GM18520 (cell line): ENCODE measurements around the gene SPPL3.
"Not testable (repeated sequence)": the region's sequence is repeated elsewhere in the genome, so short reads cannot be mapped to it uniquely, and the experiment has no call there.

Experiments
- ATAC-seq: cut with Tn5 transposase; IDR thresholded peaks from one replicate; pipeline ENCODE4 v1.9.1; 2021; ENCODE audit not compliant: unreplicated experiment

SPPL3 gene

GRCh38 chr12:120845696-120846095, 58.5 kb downstream of the SPPL3 start:
- no peak for ATAC-seq

- ATAC-seq, result no peak
Measured at GRCh38 chr12:120844768-120845449, 59.2 kb downstream of the SPPL3 start.

- no peak for ATAC-seq
Measured at GRCh38 chr12:120844297-120844696, 59.9 kb downstream of the SPPL3 start.

GRCh38 chr12:120843472-120843871, 60.7 kb downstream of the SPPL3 start:
- no peak for ATAC-seq

- no peak for ATAC-seq
Measured at GRCh38 chr12:120842595-120842994, 61.6 kb downstream of the SPPL3 start.

GRCh38 chr12:120841525-120841924, 62.6 kb downstream of the SPPL3 start:
- ATAC-seq, result no peak

GRCh38 chr12:120839503-120839902, 64.7 kb downstream of the SPPL3 start:
- no peak for ATAC-seq

- ATAC-seq, result not testable (repeated sequence)
Measured at GRCh38 chr12:120838629-120839383, 65.4 kb downstream of the SPPL3 start.

- ATAC-seq, result no peak
Measured at GRCh38 chr12:120836114-120836684, 68.0 kb downstream of the SPPL3 start.

- ATAC-seq, result no peak
Measured at GRCh38 chr12:120835657-120836056, 68.5 kb downstream of the SPPL3 start.

- ATAC-seq, result no peak
Measured at GRCh38 chr12:120835304-120835612, 68.9 kb downstream of the SPPL3 start.

- no peak for ATAC-seq
Measured at GRCh38 chr12:120834489-120835303, 69.5 kb downstream of the SPPL3 start.

- no peak for ATAC-seq
Measured at GRCh38 chr12:120833849-120834248, 70.3 kb downstream of the SPPL3 start.

GRCh38 chr12:120832737-120833136, 71.4 kb downstream of the SPPL3 start:
- no peak for ATAC-seq

- no peak for ATAC-seq
Measured at GRCh38 chr12:120831648-120832267, 72.4 kb downstream of the SPPL3 start.

- no peak for ATAC-seq
Measured at GRCh38 chr12:120830966-120831365, 73.2 kb downstream of the SPPL3 start.

- ATAC-seq, result no peak
Measured at GRCh38 chr12:120830052-120830940, 73.9 kb downstream of the SPPL3 start.

- no peak for ATAC-seq
Measured at GRCh38 chr12:120826335-120826734, 77.8 kb downstream of the SPPL3 start.

- no peak for ATAC-seq
Measured at GRCh38 chr12:120825337-120825736, 78.8 kb downstream of the SPPL3 start.
